ENCODE data around the gene SH3PXD2B.

The SH3PXD2B gene

GRCh38 chr5:172424808-172425207 lies 29.5 kb downstream of the SH3PXD2B start:
- H3K27ac ChIP-seq (ENCODE audit: low read depth, low read length) = no peak overlapping the region
- TF ChIP-seq, protein P1, sequence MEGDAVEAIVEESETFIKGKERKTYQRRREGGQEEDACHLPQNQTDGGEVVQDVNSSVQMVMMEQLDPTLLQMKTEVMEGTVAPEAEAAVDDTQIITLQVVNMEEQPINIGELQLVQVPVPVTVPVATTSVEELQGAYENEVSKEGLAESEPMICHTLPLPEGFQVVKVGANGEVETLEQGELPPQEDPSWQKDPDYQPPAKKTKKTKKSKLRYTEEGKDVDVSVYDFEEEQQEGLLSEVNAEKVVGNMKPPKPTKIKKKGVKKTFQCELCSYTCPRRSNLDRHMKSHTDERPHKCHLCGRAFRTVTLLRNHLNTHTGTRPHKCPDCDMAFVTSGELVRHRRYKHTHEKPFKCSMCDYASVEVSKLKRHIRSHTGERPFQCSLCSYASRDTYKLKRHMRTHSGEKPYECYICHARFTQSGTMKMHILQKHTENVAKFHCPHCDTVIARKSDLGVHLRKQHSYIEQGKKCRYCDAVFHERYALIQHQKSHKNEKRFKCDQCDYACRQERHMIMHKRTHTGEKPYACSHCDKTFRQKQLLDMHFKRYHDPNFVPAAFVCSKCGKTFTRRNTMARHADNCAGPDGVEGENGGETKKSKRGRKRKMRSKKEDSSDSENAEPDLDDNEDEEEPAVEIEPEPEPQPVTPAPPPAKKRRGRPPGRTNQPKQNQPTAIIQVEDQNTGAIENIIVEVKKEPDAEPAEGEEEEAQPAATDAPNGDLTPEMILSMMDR (IDR thresholded peaks at IDR 0.05; ENCODE audit: low read depth, low read length, poor library complexity, severe bottlenecking) = no peak
- TF ChIP-seq EZH2phosphoT487 (IDR thresholded peaks at IDR 0.05; ENCODE audit: borderline replicate concordance, low read length) = no peak
- no peaks in the 10 kb centered on the region for H3K36me3 ChIP-seq (ENCODE audit: control insufficient read depth, low read length)
- H3K27me3 ChIP-seq (ENCODE audit: control insufficient read depth, low read length) = peaks cover 14% of the 10 kb centered on the region; the same call in 1 of the 2 replicates
- no peak overlapping the region for H3K4me3 ChIP-seq (ENCODE audit: low read length)
- H3K4me1 ChIP-seq (ENCODE audit: control insufficient read depth, low read length) = peaks cover 8% of the 10 kb centered on the region; the same call in 1 of the 2 replicates
- no peak overlapping the region for H3K4me2 ChIP-seq (ENCODE audit: low read length)
- H3F3A ChIP-seq (ENCODE audit: control insufficient read depth, insufficient read depth) = no peaks in the 10 kb centered on the region
- H3K79me2 ChIP-seq (ENCODE audit: control insufficient read depth, low read length) = no peaks in the 10 kb centered on the region
- no peaks in the 10 kb centered on the region for H4K20me1 ChIP-seq (ENCODE audit: control insufficient read depth, insufficient read depth, low read depth, low read length)
- H3K9me2 ChIP-seq (replicated peaks; ENCODE audit: control insufficient read depth, low read length) = no peaks in the 10 kb centered on the region
- H3K9me3 ChIP-seq (ENCODE audit: control insufficient read depth, insufficient read depth, low read length) = no peaks in the 10 kb centered on the region

GRCh38 chr5:172424111-172424490 lies 30.2 kb downstream of the SH3PXD2B start:
- H3K27ac ChIP-seq (ENCODE audit: low read depth, low read length) = no peak overlapping the region
- H3K36me3 ChIP-seq (ENCODE audit: control insufficient read depth, low read length) = no peaks in the 10 kb centered on the region
- peaks cover 8% of the 10 kb centered on the region; the same call in 1 of the 2 replicates for H3K4me1 ChIP-seq (ENCODE audit: control insufficient read depth, low read length)
- no peak overlapping the region for H3K4me3 ChIP-seq (ENCODE audit: low read length)
- no peaks in the 10 kb centered on the region for H3K9me3 ChIP-seq (ENCODE audit: control insufficient read depth, insufficient read depth, low read length)
- H3K27me3 ChIP-seq (ENCODE audit: control insufficient read depth, low read length) = peaks cover 14% of the 10 kb centered on the region; the same call in 1 of the 2 replicates
- no peaks in the 10 kb centered on the region for H3K79me2 ChIP-seq (ENCODE audit: control insufficient read depth, low read length)
- no peaks in the 10 kb centered on the region for H3K9me2 ChIP-seq (replicated peaks; ENCODE audit: control insufficient read depth, low read length)
- no peaks in the 10 kb centered on the region for H4K20me1 ChIP-seq (ENCODE audit: control insufficient read depth, insufficient read depth, low read depth, low read length)
- H3K4me2 ChIP-seq (ENCODE audit: low read length) = no peak overlapping the region
- H3F3A ChIP-seq (ENCODE audit: control insufficient read depth, insufficient read depth) = no peaks in the 10 kb centered on the region
- TF ChIP-seq, protein P1 (IDR thresholded peaks at IDR 0.05; ENCODE audit: low read depth, low read length, poor library complexity, severe bottlenecking) = no peak
- no peak for TF ChIP-seq EZH2phosphoT487 (IDR thresholded peaks at IDR 0.05; ENCODE audit: borderline replicate concordance, low read length)

- Histone ChIP-seq H3K27ac (ENCODE audit: low read depth, low read length) (no peak overlapping the region), H3K9me2 (replicated peaks; ENCODE audit: control insufficient read depth, low read length) (no peaks in the 10 kb centered on the region), H3K4me3 (ENCODE audit: low read length) (no peak overlapping the region), H4K20me1 (ENCODE audit: control insufficient read depth, insufficient read depth, low read depth, low read length) (no peaks in the 10 kb centered on the region), H3K36me3 (ENCODE audit: control insufficient read depth, low read length) (no peaks in the 10 kb centered on the region), H3F3A (ENCODE audit: control insufficient read depth, insufficient read depth) (no peaks in the 10 kb centered on the region), H3K27me3 (ENCODE audit: control insufficient read depth, low read length) (peaks cover 11% of the 10 kb centered on the region; the same call in 1 of the 2 replicates), H3K79me2 (ENCODE audit: control insufficient read depth, low read length) (no peaks in the 10 kb centered on the region), H3K4me1 (ENCODE audit: control insufficient read depth, low read length) (peaks cover 8% of the 10 kb centered on the region; the same call in 1 of the 2 replicates), H3K9me3 (ENCODE audit: control insufficient read depth, insufficient read depth, low read length) (no peaks in the 10 kb centered on the region), H3K4me2 (ENCODE audit: low read length) (no peak overlapping the region)
- TF ChIP-seq, protein P1 (IDR thresholded peaks at IDR 0.05; ENCODE audit: low read depth, low read length, poor library complexity, severe bottlenecking) = no peak
- no peak for TF ChIP-seq EZH2phosphoT487 (IDR thresholded peaks at IDR 0.05; ENCODE audit: borderline replicate concordance, low read length)
Measured at GRCh38 chr5:172423379-172424110, 30.8 kb downstream of the SH3PXD2B start.
